ENCODE results near the gene SLC35B2. TPM values are rescaled to one million over a fixed set of nuclear protein-coding genes. Genes with fewer than 3 reads are reported as not detected.
A peak's percentile ranks its signal among the peaks of the same experiment; 100 is the strongest.

Gene SLC35B2
- total RNA-seq, 1 donor from 2014 or later, result 33.9 TPM

DNA sequence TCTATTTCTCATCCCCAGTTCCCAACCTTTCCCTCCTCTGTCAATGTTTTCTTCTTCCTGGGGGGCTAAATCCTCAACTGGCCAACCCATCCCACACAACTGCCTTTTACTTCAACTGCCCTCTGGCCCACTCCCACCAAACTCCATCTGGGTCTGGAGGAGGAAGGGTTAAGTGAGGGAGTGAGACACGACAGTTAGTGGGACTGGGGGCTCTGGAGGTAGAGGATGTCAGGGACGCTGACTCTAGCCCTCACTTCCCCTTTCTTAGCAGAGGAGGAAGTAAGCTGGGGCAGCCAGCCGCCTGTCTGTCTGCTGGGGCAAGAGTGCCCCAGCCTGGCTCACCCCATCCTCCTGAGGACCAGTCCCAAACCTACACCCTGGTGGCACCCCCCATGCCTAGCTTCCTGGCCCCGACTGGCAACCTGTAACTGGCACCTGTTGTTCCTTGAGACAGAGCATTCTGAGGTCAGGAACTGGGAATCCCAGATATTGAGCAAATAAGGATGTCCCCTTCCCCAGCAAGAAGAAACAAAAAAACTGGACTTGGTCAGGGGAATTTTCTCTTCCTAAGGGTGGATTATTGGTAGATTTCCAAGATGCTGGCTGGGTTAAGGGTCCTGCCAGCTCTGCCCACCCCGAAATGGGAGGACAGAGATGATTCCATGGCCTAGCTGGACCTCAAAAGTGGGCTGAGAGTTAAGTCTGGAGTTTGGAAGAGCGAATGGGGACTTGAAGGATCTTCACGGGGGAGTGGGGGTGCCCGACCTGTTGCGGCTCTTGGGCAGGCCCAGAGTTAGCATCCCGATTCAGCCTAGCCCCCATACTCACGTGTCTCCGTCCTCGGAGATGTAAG is 7.1 kb upstream of the SLC35B2 start:
- Histone ChIP-seq H3K4me1 (peaks cover 33% of the 10 kb centered on the region), H3K36me3 (no peaks in the 10 kb centered on the region), H2AFZ (replicated peaks) (peak overlapping the region; percentile 64), H3K27ac (no peak overlapping the region), H3F3A (ENCODE audit: low read depth) (peaks cover 21% of the 10 kb centered on the region), H3K4me3 (peak overlapping the region; percentile 73), H3K9me3 (ENCODE audit: low read depth) (no peaks in the 10 kb centered on the region), H4K20me1 (ENCODE audit: low read depth) (peaks cover 10% of the 10 kb centered on the region), H3K9ac (peak overlapping the region; percentile 56), H3K27me3 (peaks cover 7% of the 10 kb centered on the region), H3K79me2 (ENCODE audit: low read depth) (peaks cover 14% of the 10 kb centered on the region), H3K4me2 (peak overlapping the region; percentile 83)
- no peak for DNase-seq (ENCODE audit: low spot score)
- H3K9me3 Mint-ChIP-seq, result no peaks in the 10 kb centered on the region
- H3K27me3 Mint-ChIP-seq (ENCODE audit: insufficient read depth, low read depth), result no peaks in the 10 kb centered on the region
- TF ChIP-seq EZH2phosphoT487 (IDR thresholded peaks at IDR 0.05) (no peak), EZH2 (IDR thresholded peaks at IDR 0.05) (no peak)
- TF ChIP-seq, protein P1, sequence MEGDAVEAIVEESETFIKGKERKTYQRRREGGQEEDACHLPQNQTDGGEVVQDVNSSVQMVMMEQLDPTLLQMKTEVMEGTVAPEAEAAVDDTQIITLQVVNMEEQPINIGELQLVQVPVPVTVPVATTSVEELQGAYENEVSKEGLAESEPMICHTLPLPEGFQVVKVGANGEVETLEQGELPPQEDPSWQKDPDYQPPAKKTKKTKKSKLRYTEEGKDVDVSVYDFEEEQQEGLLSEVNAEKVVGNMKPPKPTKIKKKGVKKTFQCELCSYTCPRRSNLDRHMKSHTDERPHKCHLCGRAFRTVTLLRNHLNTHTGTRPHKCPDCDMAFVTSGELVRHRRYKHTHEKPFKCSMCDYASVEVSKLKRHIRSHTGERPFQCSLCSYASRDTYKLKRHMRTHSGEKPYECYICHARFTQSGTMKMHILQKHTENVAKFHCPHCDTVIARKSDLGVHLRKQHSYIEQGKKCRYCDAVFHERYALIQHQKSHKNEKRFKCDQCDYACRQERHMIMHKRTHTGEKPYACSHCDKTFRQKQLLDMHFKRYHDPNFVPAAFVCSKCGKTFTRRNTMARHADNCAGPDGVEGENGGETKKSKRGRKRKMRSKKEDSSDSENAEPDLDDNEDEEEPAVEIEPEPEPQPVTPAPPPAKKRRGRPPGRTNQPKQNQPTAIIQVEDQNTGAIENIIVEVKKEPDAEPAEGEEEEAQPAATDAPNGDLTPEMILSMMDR (IDR thresholded peaks at IDR 0.05), result no peak
- H3K4me1 Mint-ChIP-seq, result peaks cover 53% of the 10 kb centered on the region
- no peaks in the 10 kb centered on the region for H3K36me3 Mint-ChIP-seq
- H3K27ac Mint-ChIP-seq, result peak overlapping the region; percentile 84
- peak overlapping the region; percentile 93 for H3K4me3 Mint-ChIP-seq

DNA sequence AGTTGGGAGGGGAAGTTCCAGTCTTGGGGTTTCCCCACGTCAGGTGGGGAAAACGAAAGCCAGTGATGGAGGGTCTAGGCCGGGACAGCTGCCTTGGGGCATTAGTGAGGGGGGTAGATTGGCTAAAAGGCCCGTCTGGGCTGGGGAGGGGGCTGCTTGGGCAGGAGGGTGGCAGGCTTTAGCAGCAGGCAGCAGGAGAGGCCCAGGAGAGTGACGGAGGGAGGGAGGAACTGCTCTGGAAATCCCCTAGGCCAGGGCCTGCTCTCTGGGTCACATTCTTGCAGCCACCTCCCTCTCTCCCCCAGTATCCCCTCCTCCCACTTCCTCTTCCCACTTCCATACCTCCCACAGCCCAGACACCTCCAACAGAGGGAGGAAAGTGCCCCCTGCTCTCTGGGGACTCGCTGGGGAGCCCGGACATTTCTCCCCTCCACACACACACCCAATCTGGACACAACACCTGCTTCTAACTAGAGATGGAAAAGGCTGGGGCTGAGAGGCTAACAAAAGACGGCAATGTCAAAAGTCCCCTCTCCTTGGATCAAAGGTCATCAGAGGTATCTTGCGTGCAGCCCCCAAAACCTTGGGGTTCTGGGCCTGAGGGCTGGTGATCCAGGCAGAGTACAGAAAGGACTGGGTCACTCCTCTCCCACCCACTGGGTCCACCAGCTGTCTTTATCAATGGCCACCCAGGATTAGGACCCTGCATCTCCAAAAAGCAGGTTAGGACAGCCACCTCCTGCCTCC is 6.2 kb upstream of the SLC35B2 start:
- Histone ChIP-seq H3K27me3 (no peaks in the 10 kb centered on the region), H3K27ac (no peak overlapping the region), H3K4me3 (peak overlapping the region; percentile 73), H3K4me2 (peak overlapping the region; percentile 83), H2AFZ (replicated peaks) (no peak overlapping the region), H4K20me1 (ENCODE audit: low read depth) (peaks cover 10% of the 10 kb centered on the region), H3F3A (ENCODE audit: low read depth) (peaks cover 12% of the 10 kb centered on the region), H3K36me3 (no peaks in the 10 kb centered on the region), H3K9ac (peak overlapping the region; percentile 3), H3K79me2 (ENCODE audit: low read depth) (peaks cover 14% of the 10 kb centered on the region), H3K4me1 (peaks cover 25% of the 10 kb centered on the region), H3K9me3 (ENCODE audit: low read depth) (no peaks in the 10 kb centered on the region)
- no peaks in the 10 kb centered on the region for H3K36me3 Mint-ChIP-seq
- no peaks in the 10 kb centered on the region for H3K9me3 Mint-ChIP-seq
- H3K4me1 Mint-ChIP-seq, result peaks cover 46% of the 10 kb centered on the region
- H3K27me3 Mint-ChIP-seq (ENCODE audit: insufficient read depth, low read depth), result no peaks in the 10 kb centered on the region
- no peak for DNase-seq (ENCODE audit: low spot score)
- H3K4me3 Mint-ChIP-seq, result peak overlapping the region; percentile 93
- TF ChIP-seq EZH2phosphoT487 (IDR thresholded peaks at IDR 0.05) (no peak), EZH2 (IDR thresholded peaks at IDR 0.05) (no peak)
- TF ChIP-seq, protein P1 (IDR thresholded peaks at IDR 0.05), result no peak
- H3K27ac Mint-ChIP-seq, result no peak overlapping the region

DNA sequence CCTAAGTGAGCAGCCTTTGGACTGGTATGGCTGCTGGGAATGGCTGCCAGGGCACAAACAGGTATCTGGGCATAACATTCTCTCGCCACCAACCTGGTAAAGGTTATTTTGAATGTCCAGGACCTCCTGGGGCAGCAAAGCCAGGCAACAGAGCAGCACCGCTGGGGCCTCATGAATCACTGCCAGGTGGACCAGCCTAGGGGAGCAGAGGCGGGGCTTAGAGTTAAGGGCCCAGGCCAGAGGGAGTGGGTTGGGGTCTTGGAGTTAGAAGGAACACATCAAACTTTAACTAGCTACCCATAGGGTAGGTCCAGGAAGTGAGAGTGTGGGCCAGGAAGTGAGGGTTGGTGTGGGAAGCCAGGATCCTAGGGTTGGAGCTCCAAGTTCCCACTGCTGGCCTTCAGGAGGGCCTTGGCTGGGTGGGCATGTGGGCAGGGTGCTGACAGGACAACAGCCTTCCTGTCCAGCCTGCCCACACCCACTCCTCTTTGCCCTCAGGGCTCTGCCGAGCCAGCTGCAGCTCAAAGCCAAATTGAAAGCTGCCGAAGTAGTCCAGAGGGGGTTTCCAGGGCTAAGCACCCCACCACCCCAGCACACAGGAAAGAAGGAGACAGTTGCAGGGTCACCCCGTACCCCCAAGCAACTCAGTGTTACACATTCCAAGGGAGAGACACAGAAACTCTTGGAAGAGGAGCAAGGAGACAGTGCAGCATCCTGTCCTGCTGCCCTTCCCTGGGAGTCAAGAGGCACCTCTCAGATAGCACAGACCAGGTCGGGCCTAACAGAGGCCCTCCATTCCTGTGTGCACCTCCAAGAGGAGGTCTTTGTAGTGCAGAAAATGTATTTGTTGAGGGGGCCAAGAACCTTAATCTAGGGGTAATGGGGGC is 5.4 kb upstream of the SLC35B2 start:
- Histone ChIP-seq H2AFZ (replicated peaks) (no peak overlapping the region), H4K20me1 (ENCODE audit: low read depth) (peaks cover 10% of the 10 kb centered on the region), H3K4me2 (peak overlapping the region; percentile 83), H3K4me1 (peaks cover 19% of the 10 kb centered on the region), H3K79me2 (ENCODE audit: low read depth) (peaks cover 14% of the 10 kb centered on the region), H3F3A (ENCODE audit: low read depth) (peaks cover 8% of the 10 kb centered on the region), H3K36me3 (no peaks in the 10 kb centered on the region), H3K9me3 (ENCODE audit: low read depth) (no peaks in the 10 kb centered on the region), H3K27ac (no peak overlapping the region), H3K9ac (peak overlapping the region; percentile 3), H3K27me3 (no peaks in the 10 kb centered on the region), H3K4me3 (no peak overlapping the region)
- no peaks in the 10 kb centered on the region for H3K9me3 Mint-ChIP-seq
- H3K4me3 Mint-ChIP-seq, result peak overlapping the region; percentile 93
- no peaks in the 10 kb centered on the region for H3K36me3 Mint-ChIP-seq
- no peak for DNase-seq (ENCODE audit: low spot score)
- peaks cover 45% of the 10 kb centered on the region for H3K4me1 Mint-ChIP-seq
- no peak overlapping the region for H3K27ac Mint-ChIP-seq
- H3K27me3 Mint-ChIP-seq (ENCODE audit: insufficient read depth, low read depth), result peaks cover 3% of the 10 kb centered on the region
- TF ChIP-seq, protein P1 (IDR thresholded peaks at IDR 0.05), result no peak
- TF ChIP-seq EZH2 (IDR thresholded peaks at IDR 0.05) (no peak), EZH2phosphoT487 (IDR thresholded peaks at IDR 0.05) (no peak)

Data from neural progenitor cell (in vitro differentiated cells).